ENCODE results near the gene PFKFB3.

GRCh38 chr10:6191569-6191968 lies 11.2 kb upstream of the PFKFB3 start:
- TF ChIP-seq EZH2phosphoT487 (IDR thresholded peaks at IDR 0.05; ENCODE audit: low read depth, severe bottlenecking, unreplicated experiment) (no peak), EZH2 (IDR thresholded peaks at IDR 0.05; ENCODE audit: borderline replicate concordance) (no peak)
- TF ChIP-seq, protein P1, sequence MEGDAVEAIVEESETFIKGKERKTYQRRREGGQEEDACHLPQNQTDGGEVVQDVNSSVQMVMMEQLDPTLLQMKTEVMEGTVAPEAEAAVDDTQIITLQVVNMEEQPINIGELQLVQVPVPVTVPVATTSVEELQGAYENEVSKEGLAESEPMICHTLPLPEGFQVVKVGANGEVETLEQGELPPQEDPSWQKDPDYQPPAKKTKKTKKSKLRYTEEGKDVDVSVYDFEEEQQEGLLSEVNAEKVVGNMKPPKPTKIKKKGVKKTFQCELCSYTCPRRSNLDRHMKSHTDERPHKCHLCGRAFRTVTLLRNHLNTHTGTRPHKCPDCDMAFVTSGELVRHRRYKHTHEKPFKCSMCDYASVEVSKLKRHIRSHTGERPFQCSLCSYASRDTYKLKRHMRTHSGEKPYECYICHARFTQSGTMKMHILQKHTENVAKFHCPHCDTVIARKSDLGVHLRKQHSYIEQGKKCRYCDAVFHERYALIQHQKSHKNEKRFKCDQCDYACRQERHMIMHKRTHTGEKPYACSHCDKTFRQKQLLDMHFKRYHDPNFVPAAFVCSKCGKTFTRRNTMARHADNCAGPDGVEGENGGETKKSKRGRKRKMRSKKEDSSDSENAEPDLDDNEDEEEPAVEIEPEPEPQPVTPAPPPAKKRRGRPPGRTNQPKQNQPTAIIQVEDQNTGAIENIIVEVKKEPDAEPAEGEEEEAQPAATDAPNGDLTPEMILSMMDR (IDR thresholded peaks at IDR 0.05; ENCODE audit: poor library complexity): no peak
